ENCODE measurements around the gene CACNA1C.

CACNA1C gene

GRCh38 chr12:2142068-2142467, 89.3 kb downstream of the CACNA1C start:
- DNase-seq: no peak

- DNase-seq: no peak
Observed at GRCh38 chr12:2144951-2145350, 92.2 kb downstream of the CACNA1C start.

- no peak for DNase-seq
Observed at GRCh38 chr12:2145433-2145998, 92.7 kb downstream of the CACNA1C start.

GRCh38 chr12:2147335-2147734, 94.5 kb downstream of the CACNA1C start:
- no peak for DNase-seq

DNA sequence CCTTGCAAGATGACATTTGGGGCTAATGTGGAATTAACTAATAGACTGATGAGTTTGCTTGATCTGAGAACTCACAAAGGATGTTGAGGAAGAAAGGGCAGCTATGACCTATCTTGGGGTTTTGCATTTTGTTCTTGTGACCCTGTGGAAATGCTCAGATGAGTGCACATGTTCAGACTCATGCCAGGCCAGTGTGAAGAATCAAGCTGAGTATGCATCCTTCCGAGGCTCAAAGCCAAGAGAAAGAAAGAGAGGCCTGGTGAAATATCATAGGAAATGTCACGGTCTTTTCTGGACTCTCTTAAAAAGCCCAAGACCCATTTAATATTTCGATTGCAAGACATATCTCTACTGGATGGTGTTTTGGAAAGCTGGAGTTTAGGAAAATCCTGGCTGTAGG, 96.3 kb downstream of the CACNA1C start:
- DNase-seq: no peak

- no peak for DNase-seq
Observed at GRCh38 chr12:2150833-2151232, 98.0 kb downstream of the CACNA1C start.

DNA sequence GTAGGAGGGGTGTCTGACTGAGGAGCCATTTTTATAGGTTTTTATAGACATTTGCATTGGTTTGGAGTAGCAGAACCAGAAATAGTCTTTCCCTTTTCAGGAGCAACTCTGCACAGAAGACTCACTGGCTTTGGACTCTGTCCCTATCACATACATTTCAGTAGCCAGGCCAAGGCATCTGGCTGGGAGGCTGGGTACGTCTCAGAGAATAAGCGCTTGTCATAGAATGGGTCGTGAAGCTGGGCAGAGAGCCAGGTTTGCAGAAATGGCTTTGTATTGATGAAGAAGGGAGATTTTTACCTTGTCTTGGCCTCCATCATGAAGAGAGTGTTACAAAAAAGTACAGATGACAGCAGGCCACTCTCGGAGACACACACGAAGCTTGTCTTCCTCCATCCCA, 98.6 kb downstream of the CACNA1C start:
- no peak for DNase-seq

DNA sequence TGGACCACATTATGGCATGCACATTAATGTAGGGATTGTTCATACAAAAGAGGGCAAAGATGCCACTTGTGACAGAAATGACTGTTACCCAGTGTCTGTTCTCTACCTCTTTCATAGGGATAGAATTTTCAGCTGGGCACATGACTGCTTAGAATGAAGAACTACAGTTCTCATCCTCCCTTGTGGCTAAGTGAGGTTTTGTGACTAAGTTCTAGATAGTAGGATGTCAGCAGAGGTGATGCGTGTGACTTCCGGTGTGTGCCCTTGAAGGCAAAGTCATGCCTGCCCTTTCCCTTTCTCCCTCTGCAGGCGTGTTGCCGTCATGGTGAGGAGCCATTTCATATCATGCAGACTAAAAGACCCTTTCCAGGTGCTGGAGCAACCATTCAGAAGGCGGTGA, 99.3 kb downstream of the CACNA1C start:
- DNase-seq: no peak

DNA sequence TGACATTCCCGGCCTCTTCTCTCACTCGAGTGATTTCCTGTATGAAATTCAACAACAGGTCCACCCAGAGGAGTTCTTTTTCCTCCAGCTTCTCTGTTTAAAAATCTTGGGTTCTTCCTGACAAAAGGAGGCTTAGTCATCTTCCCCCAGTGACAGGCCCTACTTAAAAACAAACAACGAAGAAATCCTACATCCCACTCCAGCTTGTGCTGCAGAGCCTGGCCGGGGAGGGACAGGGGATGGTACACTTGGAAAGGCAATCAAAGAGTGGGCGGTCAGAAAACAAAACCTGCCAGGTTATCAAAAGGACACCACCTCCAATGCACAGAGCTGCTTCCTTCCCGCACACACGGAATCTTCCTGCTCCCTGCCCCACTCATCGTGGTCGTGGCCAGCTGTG, 101.3 kb downstream of the CACNA1C start:
- DNase-seq: peak; percentile 84

GRCh38 chr12:2154521-2154920, 101.7 kb downstream of the CACNA1C start:
- no peak for DNase-seq

DNA sequence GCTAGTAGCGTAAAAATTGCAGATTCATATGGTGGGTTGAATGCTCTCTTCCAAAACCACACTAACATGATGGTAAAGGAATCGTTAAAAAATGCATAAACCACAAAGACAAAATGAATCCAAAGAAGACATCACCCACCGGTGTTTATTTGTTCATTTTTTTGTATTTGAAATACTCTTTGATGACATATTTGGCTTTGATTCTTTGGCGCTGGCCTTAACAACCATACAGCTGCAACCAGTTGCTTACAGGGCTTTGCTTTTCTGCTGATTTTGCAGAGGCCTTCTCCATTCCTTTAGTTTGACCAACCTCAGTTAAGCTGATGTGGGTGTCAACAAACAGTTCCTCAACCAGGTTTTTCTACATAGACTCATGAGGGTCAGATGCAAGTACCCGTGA, 103.5 kb downstream of the CACNA1C start:
- DNase-seq: no peak

- DNase-seq: no peak
Observed at GRCh38 chr12:2160043-2160442, 107.3 kb downstream of the CACNA1C start.

DNA sequence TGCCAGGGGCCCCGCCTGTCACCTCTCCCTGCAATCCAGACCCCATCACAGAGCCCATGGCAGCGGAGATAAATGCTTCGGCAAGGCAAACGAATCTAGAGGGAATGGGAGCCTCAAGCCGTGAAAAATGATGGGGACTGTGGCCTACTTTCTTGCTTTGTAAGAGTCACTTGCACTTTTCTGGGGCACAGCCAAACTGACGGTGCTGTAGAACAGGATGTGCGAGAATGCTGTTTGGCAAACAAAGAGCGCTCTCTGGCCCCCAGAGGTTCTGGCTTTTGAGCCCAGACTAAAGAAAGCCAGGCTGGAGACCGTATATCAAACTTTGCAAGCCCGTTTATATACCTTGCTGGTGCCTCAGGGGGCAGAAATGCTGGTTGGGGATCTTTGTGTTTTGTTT, 108.7 kb downstream of the CACNA1C start:
- DNase-seq: no peak

- DNase-seq: no peak
Observed at GRCh38 chr12:2163177-2163941, 110.6 kb downstream of the CACNA1C start.

- DNase-seq: no peak
Observed at GRCh38 chr12:2165021-2165420, 112.2 kb downstream of the CACNA1C start.

DNA sequence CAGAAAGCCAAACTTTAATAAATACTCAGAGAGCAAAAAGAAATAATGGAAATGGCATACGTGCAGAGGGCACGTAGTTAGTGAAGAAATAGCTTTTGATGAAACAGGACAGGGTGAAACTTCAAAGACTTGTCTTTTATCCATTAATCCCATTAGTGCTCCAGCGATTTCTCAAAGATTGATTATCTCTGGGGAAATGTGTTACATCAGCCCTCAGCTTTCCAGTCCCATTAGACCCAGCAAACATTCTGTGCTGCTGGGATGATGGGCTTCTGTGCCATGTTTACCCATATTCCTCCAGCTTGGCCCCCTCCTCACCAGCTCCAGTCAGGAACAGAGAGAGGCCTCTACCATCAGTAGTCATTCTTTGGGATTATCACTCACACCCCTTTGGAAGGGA, 113.1 kb downstream of the CACNA1C start:
- no peak for DNase-seq

DNA sequence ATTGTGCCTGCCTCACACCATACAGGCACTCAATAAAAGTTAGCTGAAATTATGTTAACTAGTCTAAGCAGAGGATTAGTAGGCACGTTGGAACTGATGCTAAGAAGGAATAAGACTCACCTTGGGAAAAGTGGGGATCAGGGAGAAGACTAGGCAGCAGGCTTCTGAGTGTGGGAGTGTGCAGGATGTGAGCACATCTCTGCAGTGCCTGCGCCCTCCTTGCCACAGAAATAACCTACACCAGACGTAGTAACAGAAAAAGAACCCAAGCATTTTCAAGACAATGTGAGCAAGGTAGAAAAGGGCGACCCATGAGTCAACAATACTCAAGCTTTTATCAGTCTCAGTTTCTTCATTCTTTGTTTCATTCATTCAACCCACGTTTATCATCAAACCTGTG, 113.9 kb downstream of the CACNA1C start:
- no peak for DNase-seq

DNA sequence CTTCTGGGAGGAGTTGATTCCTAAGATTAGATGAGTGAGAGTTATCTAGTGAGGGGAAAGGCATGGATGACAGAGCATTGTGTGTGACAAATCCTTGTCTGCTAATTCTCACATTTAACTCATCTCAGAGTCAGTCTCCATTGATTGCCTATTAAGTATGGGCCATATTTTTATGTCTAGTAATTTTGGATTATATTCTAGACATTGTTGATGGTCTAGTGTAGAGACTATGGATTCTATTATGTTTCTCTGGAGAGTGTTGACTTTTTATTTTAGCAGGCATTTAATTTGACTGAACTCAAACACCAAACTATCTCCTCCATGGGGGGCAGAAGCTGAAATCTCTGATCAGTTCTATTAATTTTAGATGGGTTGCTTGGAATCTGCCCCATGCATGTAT, 114.4 kb downstream of the CACNA1C start:
- no peak for DNase-seq

GRCh38 chr12:2168808-2169207, 116.0 kb downstream of the CACNA1C start:
- no peak for DNase-seq

DNA sequence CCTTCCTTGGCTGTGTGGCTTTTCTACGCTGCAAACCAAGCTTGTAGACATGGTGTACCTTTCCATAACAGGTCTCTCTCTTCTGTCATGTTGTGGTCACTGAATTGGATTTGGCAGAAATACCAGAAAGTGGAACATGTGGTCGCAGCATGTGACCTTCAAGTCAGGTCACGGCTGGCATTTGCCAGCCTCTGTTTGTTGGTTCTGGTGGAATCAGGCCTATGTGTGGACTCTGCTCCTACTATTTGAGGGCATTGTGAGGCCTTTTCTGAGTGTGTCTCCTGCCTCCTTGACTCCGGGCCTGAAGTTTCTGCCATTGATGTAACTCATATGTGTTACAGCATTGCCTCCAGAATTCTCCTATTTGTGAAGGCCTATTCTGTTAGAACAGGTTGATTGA, 116.7 kb downstream of the CACNA1C start:
- no peak for DNase-seq

DNA sequence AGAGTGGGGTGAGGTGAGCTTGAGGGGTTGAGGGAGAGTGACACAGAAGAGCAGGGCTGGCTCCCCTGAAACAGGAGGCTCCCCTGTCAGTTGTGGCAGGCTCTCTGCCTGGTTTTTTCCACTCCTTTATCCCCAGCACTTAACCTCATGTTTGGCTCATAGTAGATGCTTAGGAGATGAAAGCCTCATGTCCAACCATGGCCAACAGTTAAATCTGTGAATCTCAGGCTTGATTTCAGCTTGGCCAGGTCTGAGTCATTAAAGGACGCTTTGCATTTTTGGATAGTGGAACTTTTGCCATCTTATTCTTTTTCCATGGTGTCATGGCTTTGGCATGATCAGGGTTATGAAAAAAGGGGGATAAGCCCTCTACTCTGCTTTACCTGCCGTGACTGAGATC, 117.2 kb downstream of the CACNA1C start:
- peak; percentile 56 for DNase-seq

GRCh38 chr12:2170376-2170775, 117.6 kb downstream of the CACNA1C start:
- DNase-seq: peak; percentile 39

DNA sequence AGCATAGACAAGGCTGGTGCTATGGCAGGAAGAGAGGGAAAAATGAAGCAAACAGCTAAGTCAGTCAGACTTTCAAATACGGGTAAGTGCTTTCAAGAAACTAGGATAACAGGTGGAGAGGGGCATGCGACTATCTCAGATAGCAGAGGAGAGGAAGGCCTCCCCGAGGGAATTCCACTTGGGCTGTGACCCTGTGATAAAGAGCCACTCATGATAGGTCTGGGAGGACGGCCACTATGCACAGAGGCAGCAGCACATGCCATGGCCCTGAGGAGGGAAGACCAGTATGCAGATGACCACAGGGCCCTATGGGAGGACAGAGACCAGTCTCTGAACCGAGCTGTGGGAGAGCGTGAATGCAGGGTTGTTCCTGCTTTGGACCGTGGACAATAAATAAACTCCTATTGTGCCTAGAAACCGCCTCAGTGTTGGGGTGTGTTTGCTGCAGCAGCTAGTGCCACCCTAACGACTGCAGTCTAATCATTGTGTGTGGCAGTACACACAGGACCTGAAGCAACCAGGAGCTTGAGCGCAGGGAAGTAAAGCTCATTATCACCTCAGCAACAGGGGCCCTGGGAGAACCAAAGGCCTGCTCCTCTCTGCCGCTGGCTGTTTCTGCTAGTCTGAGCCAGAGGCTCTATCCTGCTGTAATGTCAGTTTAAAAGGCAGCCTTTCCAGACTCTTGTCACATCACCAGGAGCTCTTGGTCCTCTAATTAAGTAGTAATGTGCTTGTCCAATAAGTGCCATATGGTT, 119.1 kb downstream of the CACNA1C start:
- DNase-seq: no peak
